Osteoblast (primary cell): Measurements from ENCODE around the gene RASD2. TPM values are rescaled to one million over a fixed set of nuclear protein-coding genes. Genes with fewer than 3 reads are reported as not detected.

ENCODE experiments used
- DNase-seq: peaks from one replicate; pipeline ENCODE4 v3.0.0; 2011; ENCODE audit warnings: low spot score, mixed read lengths; ENCODE audit not compliant: insufficient read length; ENCODE audit errors: missing footprints
- H2AFZ ChIP-seq: 2 replicates; pipeline ENCODE4 v1.6.0; 2011; ENCODE audit warnings: mild to moderate bottlenecking, low read length
- H3K27ac ChIP-seq: 2 replicates; pipeline ENCODE4 v1.5.1; 2011; ENCODE audit warnings: mild to moderate bottlenecking, low read depth, low read length, moderate library complexity
- H3K27me3 ChIP-seq: 2 replicates; pipeline ENCODE4 v1.6.0; 2012; ENCODE audit warnings: mild to moderate bottlenecking, control low read depth, inconsistent platforms, low read length, moderate library complexity; ENCODE audit not compliant: insufficient read depth
- H3K36me3 ChIP-seq: 2 replicates; pipeline ENCODE4 v1.5.1; 2011; ENCODE audit warnings: mild to moderate bottlenecking, low read length, control low read depth, moderate library complexity; ENCODE audit not compliant: insufficient read depth
- H3K4me1 ChIP-seq: 2 replicates; pipeline ENCODE4 v1.5.1; 2011; ENCODE audit warnings: mild to moderate bottlenecking, low read length, control low read depth, moderate library complexity; ENCODE audit not compliant: insufficient read depth
- H3K4me2 ChIP-seq: 2 replicates; pipeline ENCODE4 v1.6.0; 2011; ENCODE audit warnings: mild to moderate bottlenecking, low read length; ENCODE audit not compliant: insufficient read depth
- H3K4me3 ChIP-seq: fragments of 200-600 bp; sonication (generic); 3 replicates; pipeline ENCODE4 v1.5.1; 2012; ENCODE audit warnings: mild to moderate bottlenecking, low read length, inconsistent platforms; ENCODE audit not compliant: insufficient read depth
- H3K79me2 ChIP-seq: 2 replicates; pipeline ENCODE4 v1.6.0; 2012; ENCODE audit warnings: mild to moderate bottlenecking, low read length, control low read depth, inconsistent platforms; ENCODE audit not compliant: insufficient read depth
- H3K9me3 ChIP-seq: 2 replicates; pipeline ENCODE4 v1.5.1; 2011; ENCODE audit warnings: low read depth, low read length, control low read depth
- H4K20me1 ChIP-seq: 2 replicates; pipeline ENCODE4 v1.6.0; 2012; ENCODE audit warnings: mild to moderate bottlenecking, low read length, control low read depth; ENCODE audit not compliant: insufficient read depth
- CTCF ChIP-seq: IDR thresholded peaks from 2 replicates; pipeline ENCODE4 v1.5.1; 2011; ENCODE audit warnings: mild to moderate bottlenecking, low read depth, low read length, moderate library complexity; ENCODE audit errors: extremely low read depth
- total RNA-seq: library from RNA; depleted of rRNA; stranded (reverse); fragments of >200 nt; gene quantifications from 2 replicates; pipeline ENCODE4 v1.2.3, GENCODE V29; 2012

Gene RASD2
- total RNA-seq, 1 donor, result under 0.01 TPM

GRCh38 chr22:35547987-35548721, 7.5 kb downstream of the RASD2 start:
- Histone ChIP-seq H3K9me3 (no peaks in the 10 kb centered on the region), H3K27me3 (no peaks in the 10 kb centered on the region), H3K4me1 (peaks cover 14% of the 10 kb centered on the region), H3K4me3 (no peak overlapping the region), H3K4me2 (no peak overlapping the region), H3K36me3 (no peaks in the 10 kb centered on the region), H4K20me1 (no peaks in the 10 kb centered on the region), H3K27ac (no peak overlapping the region), H2AFZ (no peak overlapping the region), H3K79me2 (no peaks in the 10 kb centered on the region)
- peak; percentile 12 for TF ChIP-seq CTCF
- DNase-seq, result no peak

GRCh38 chr22:35548722-35549112, 8.1 kb downstream of the RASD2 start:
- H3K4me2 ChIP-seq, result no peak overlapping the region
- DNase-seq, result no peak
- no peaks in the 10 kb centered on the region for H3K79me2 ChIP-seq
- TF ChIP-seq CTCF, result no peak
- no peak overlapping the region for H3K27ac ChIP-seq
- H3K36me3 ChIP-seq, result no peaks in the 10 kb centered on the region
- H3K9me3 ChIP-seq, result no peaks in the 10 kb centered on the region
- no peaks in the 10 kb centered on the region for H3K27me3 ChIP-seq
- H2AFZ ChIP-seq, result no peak overlapping the region
- no peaks in the 10 kb centered on the region for H4K20me1 ChIP-seq
- no peak overlapping the region for H3K4me3 ChIP-seq
- peaks cover 13% of the 10 kb centered on the region for H3K4me1 ChIP-seq

GRCh38 chr22:35549328-35549727, 8.7 kb downstream of the RASD2 start:
- H4K20me1 ChIP-seq, result no peaks in the 10 kb centered on the region
- no peak for DNase-seq
- H3K4me1 ChIP-seq, result peaks cover 15% of the 10 kb centered on the region
- no peak overlapping the region for H3K4me3 ChIP-seq
- TF ChIP-seq CTCF, result no peak
- no peaks in the 10 kb centered on the region for H3K27me3 ChIP-seq
- H3K36me3 ChIP-seq, result no peaks in the 10 kb centered on the region
- no peak overlapping the region for H2AFZ ChIP-seq
- H3K79me2 ChIP-seq, result no peaks in the 10 kb centered on the region
- no peak overlapping the region for H3K27ac ChIP-seq
- no peaks in the 10 kb centered on the region for H3K9me3 ChIP-seq
- no peak overlapping the region for H3K4me2 ChIP-seq

GRCh38 chr22:35551549-35552177, 11.0 kb downstream of the RASD2 start:
- H3K27me3 ChIP-seq, result no peaks in the 10 kb centered on the region
- H3K4me3 ChIP-seq, result no peak overlapping the region
- no peak for TF ChIP-seq CTCF
- no peaks in the 10 kb centered on the region for H3K36me3 ChIP-seq
- H3K4me2 ChIP-seq, result no peak overlapping the region
- H4K20me1 ChIP-seq, result no peaks in the 10 kb centered on the region
- H3K79me2 ChIP-seq, result no peaks in the 10 kb centered on the region
- no peak for DNase-seq
- H3K27ac ChIP-seq, result no peak overlapping the region
- H3K4me1 ChIP-seq, result peaks cover 19% of the 10 kb centered on the region
- H3K9me3 ChIP-seq, result no peaks in the 10 kb centered on the region
- H2AFZ ChIP-seq, result no peak overlapping the region
